B cell (primary cell): ENCODE measurements around the gene AP1M1. TPM values are rescaled to one million over a fixed set of nuclear protein-coding genes. Genes with fewer than 3 reads are reported as not detected.

Experiments
- ATAC-seq: fragments of 200-7000 bp; cut with Tn5 transposase; one replicate; pipeline ENCODE4 v1.10.0; 2021; ENCODE audit warnings: low read depth, mild to moderate bottlenecking, moderate number of reproducible peaks, moderate library complexity
- CTCF ChIA-PET: fragments of 350-600 bp; sonication (Branson Sonifier 250); formaldehyde crosslinking; loops from one replicate; lab custom pipeline; 2021; ENCODE audit warnings: antibody characterized with exemption, inconsistent platforms; lab: Charles Lee
- POLR2A ChIA-PET: fragments of 350-600 bp; sonication (Branson Sonifier 250); formaldehyde crosslinking; loops from one replicate; lab custom pipeline; 2021; ENCODE audit warnings: antibody characterized with exemption; lab: Charles Lee
- DNase-seq: peaks from one replicate; pipeline ENCODE4 v3.0.0; 2013
- H2AFZ ChIP-seq: 2 replicates; pipeline ENCODE4 v1.6.1; 2012; ENCODE audit warnings: mild to moderate bottlenecking, low read depth, low read length; ENCODE audit not compliant: insufficient read depth, poor library complexity, severe bottlenecking
- H3K27ac ChIP-seq, 2 donors: 1 replicate in 1 of 2; 2 replicates in 1 of 2; pipeline ENCODE4 v1.5.1; 2012 to 2013; ENCODE audit warnings: low read length in 2 of 2, mild to moderate bottlenecking in 2 of 2, moderate library complexity in 1 of 2
- H3K27me3 ChIP-seq, 4 experiments: fragments of 200-600 bp in 1 of 4; sonication (generic) in 1 of 4; replicated peaks in 1 of 4; 1 replicate in 2 of 4; 2 replicates in 2 of 4; pipeline versions ENCODE4 v1.6.1 to v1.7.0; 2013 to 2016; ENCODE audit warnings: low read length in 3 of 4, mild to moderate bottlenecking in 2 of 4, mixed read lengths in 1 of 4, moderate library complexity in 1 of 4; ENCODE audit not compliant: insufficient read depth in 4 of 4, control insufficient read depth in 3 of 4; ENCODE audit errors: control extremely low read depth in 1 of 4
- H3K36me3 ChIP-seq, 2 experiments: replicated peaks in 1 of 2; 1 replicate in 1 of 2; 2 replicates in 1 of 2; pipeline versions ENCODE4 v1.6.1 to v1.7.1; 2013; ENCODE audit warnings: low read length in 1 of 2; ENCODE audit not compliant: insufficient read depth in 2 of 2, control insufficient read depth in 1 of 2; ENCODE audit errors: control extremely low read depth in 1 of 2, extremely low read depth in 1 of 2
- H3K4me1 ChIP-seq, 2 donors: fragments of 200-600 bp in 1 of 2; sonication (generic) in 1 of 2; 1 replicate in 1 of 2; 2 replicates in 1 of 2; pipeline versions ENCODE4 v1.5.1 to v1.6.1; 2013 to 2017; ENCODE audit warnings: low read length in 2 of 2; ENCODE audit not compliant: control insufficient read depth in 2 of 2, insufficient read depth in 2 of 2
- H3K4me2 ChIP-seq: replicated peaks from 2 replicates; pipeline ENCODE3; 2012; ENCODE audit warnings: mild to moderate bottlenecking, low read depth, low read length; ENCODE audit not compliant: poor library complexity, severe bottlenecking
- H3K4me3 ChIP-seq, 5 experiments: fragments of 200-600 bp in 1 of 5; sonication (generic) in 1 of 5; 1 replicate in 3 of 5; 2 replicates in 2 of 5; pipeline versions ENCODE4 v1.5.1 to v1.7.0; 2011 to 2016; ENCODE audit warnings: low read length in 4 of 5, mild to moderate bottlenecking in 4 of 5, low read depth in 2 of 5, control low read depth in 1 of 5, moderate library complexity in 1 of 5; ENCODE audit not compliant: insufficient read depth in 1 of 5; ENCODE audit errors: control extremely low read depth in 1 of 5, extremely low read depth in 1 of 5
- H3K79me2 ChIP-seq: fragments of 200-600 bp; sonication (generic); one replicate; pipeline ENCODE4 v1.6.0; 2016; ENCODE audit warnings: low read length; ENCODE audit not compliant: control insufficient read depth, insufficient read depth
- H3K9ac ChIP-seq: fragments of 200-600 bp; sonication (generic); 2 replicates; pipeline ENCODE4 v1.6.1; 2017; ENCODE audit warnings: mild to moderate bottlenecking, low read length, moderate library complexity
- H3K9me3 ChIP-seq, 3 donors: one replicate each; pipeline versions ENCODE4 v1.6.1 to v1.7.1; 2013; ENCODE audit warnings: low read length in 2 of 3; ENCODE audit not compliant: control insufficient read depth in 2 of 3, insufficient read depth in 1 of 3; ENCODE audit errors: control extremely low read depth in 1 of 3
- H4K20me1 ChIP-seq: 2 replicates; pipeline ENCODE4 v1.6.0; 2012; ENCODE audit warnings: mild to moderate bottlenecking, low read length; ENCODE audit not compliant: insufficient read depth, control insufficient read depth, poor library complexity, severe bottlenecking
- H3K27ac Mint-ChIP-seq: one replicate; pipeline ENCODE4 v1.8.0; 2021; ENCODE audit warnings: mixed read lengths
- H3K27me3 Mint-ChIP-seq: one replicate; pipeline ENCODE4 v1.8.0; 2021; ENCODE audit warnings: mixed read lengths
- H3K4me1 Mint-ChIP-seq: one replicate; pipeline ENCODE4 v1.8.0; 2021; ENCODE audit warnings: mixed read lengths
- H3K4me3 Mint-ChIP-seq: one replicate; pipeline ENCODE4 v1.8.0; 2021; ENCODE audit warnings: mixed read lengths
- H3K9me3 Mint-ChIP-seq: one replicate; pipeline ENCODE4 v1.8.0; 2022; ENCODE audit warnings: mixed read lengths; ENCODE audit not compliant: insufficient read depth
- EZH2 ChIP-seq: IDR thresholded peaks from 2 replicates; pipeline ENCODE4 v1.6.1; 2012; ENCODE audit warnings: borderline replicate concordance, low read depth, mild to moderate bottlenecking, moderate library complexity, low read length; ENCODE audit not compliant: insufficient read depth, poor library complexity, severe bottlenecking
- WGBS: methylation state at CpG from one replicate; pipeline ENCODE4 v1.1.5; 2013; ENCODE audit warnings: missing lambda C conversion rate; ENCODE audit not compliant: insufficient coverage; 5-methylcytosine and 5-hydroxymethylcytosine counted together
- intact Hi-C: fragments of 100-400 bp; cut with micrococcal nuclease; formaldehyde crosslinking; loops from one replicate; pipeline ENCODE4 v1.10.0; 2022
- polyA plus RNA-seq: library from polyadenylated mRNA; depleted of rRNA; stranded (reverse); fragments of >200 nt; gene quantifications from 2 replicates; pipeline ENCODE4 v1.2.3, GENCODE V29; 2012
- total RNA-seq, 2 donors: library from RNA; stranded (reverse); fragments of 120-200 nt in 1 of 2; gene quantifications; 1 replicate in 1 of 2; 2 replicates in 1 of 2; pipeline versions ENCODE4 v1.2.3 to v1.2.4, GENCODE V29; 2013 to 2022
- TF ChIP-seq, protein P1 (sequence below): fragments of 200-600 bp; IDR thresholded peaks from one replicate; pipeline ENCODE4 v1.8.0; 2022; ENCODE audit warnings: antibody characterized with exemption, mild to moderate bottlenecking

Gene AP1M1
- total and polyA plus RNA-seq, 2 donors (not counting 1 experiment from before 2014, with no cell fraction given): 77.8 to 102 TPM

DNA sequence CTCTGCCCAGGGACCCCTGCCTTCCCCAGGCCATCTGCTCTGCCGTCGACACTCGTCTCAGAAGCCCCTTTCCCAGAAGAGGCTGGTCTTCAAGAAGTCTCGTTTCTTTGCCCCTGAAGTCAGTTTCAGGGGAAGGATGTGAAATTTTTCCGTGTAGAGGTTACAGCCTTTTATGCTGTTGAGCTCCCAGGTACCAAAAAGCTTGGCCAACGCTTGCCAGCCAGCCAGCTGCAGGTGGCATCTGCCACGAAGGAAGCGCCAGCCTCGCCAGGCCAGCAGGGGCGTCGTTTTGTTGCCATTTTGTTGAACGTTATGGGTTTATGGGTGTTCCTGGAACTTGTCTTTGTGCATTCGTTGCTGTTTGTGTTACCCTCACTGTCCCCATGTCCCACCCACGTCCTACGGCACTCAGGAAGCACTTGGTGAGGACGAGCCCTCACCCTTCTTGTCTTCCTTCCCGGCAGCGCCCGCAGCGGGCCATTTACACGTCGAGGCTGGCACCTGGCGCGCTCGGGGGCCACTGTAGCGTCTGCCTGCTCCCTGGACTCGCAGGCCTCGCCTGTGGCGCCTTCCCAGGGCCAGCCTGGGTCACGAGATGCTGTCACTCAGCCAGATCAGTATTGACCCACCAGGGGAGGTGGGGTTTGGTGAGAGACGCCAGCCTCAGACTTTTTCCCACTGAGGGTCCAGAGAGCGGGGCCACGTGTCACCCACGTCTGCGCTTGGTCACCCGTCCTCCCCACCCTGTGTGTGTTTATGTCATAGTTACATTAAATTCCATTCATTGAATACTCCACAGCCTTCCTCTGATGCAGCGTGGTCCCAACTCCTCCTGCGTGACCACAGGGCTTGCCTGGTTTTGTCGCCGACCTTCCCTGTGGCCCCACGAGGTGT is 37.1 kb downstream of the AP1M1 start:
- DNase-seq: no peak
- peaks cover 0 to 50% of the 10 kb centered on the region in 2 experiments for H3K36me3 ChIP-seq
- intact Hi-C loops: no loop called here

More for the DNA sequence above, 37.1 kb downstream of the AP1M1 start:
- Mint-ChIP-seq H3K9me3 (no peaks in the 10 kb centered on the region), H3K27me3 (no peaks in the 10 kb centered on the region), H3K4me3 (no peak overlapping the region), H3K4me1 (peaks cover 20% of the 10 kb centered on the region), H3K27ac (no peak overlapping the region)
- no peak overlapping the region for H2AFZ ChIP-seq
- no peak overlapping the region for H3K27ac ChIP-seq
- WGBS: 93% methylated on average over 31 of the region's 41 CpGs
- no peak for ATAC-seq
- H4K20me1 ChIP-seq: no peaks in the 10 kb centered on the region
- ChIA-PET CTCF (interaction anchor here (0.5 to 2.0 kb wide), 3 partner anchors 16 to 183 kb away, joined by 3 to 5 read pairs (median 3); no protein-coding TSS in a partner anchor), POLR2A (no interaction called here)
- peaks cover 0 to 3% (median 0%) of the 10 kb centered on the region in 3 donors for H3K9me3 ChIP-seq
- H3K4me3 ChIP-seq: no peak overlapping the region
- H3K79me2 ChIP-seq: peaks cover 9% of the 10 kb centered on the region
- H3K4me1 ChIP-seq: peaks cover 16 to 21% of the 10 kb centered on the region in 2 donors
- no peak overlapping the region for H3K4me2 ChIP-seq
- no peak overlapping the region for H3K9ac ChIP-seq
- no peaks in the 10 kb centered on the region for H3K27me3 ChIP-seq
- TF ChIP-seq, protein P1, sequence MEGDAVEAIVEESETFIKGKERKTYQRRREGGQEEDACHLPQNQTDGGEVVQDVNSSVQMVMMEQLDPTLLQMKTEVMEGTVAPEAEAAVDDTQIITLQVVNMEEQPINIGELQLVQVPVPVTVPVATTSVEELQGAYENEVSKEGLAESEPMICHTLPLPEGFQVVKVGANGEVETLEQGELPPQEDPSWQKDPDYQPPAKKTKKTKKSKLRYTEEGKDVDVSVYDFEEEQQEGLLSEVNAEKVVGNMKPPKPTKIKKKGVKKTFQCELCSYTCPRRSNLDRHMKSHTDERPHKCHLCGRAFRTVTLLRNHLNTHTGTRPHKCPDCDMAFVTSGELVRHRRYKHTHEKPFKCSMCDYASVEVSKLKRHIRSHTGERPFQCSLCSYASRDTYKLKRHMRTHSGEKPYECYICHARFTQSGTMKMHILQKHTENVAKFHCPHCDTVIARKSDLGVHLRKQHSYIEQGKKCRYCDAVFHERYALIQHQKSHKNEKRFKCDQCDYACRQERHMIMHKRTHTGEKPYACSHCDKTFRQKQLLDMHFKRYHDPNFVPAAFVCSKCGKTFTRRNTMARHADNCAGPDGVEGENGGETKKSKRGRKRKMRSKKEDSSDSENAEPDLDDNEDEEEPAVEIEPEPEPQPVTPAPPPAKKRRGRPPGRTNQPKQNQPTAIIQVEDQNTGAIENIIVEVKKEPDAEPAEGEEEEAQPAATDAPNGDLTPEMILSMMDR: no peak
- TF ChIP-seq EZH2: no peak
